Right ventricle myocardium superior (tissue), 1 donor: ENCODE data around the gene IKZF2. TPM values are rescaled to one million over a fixed set of nuclear protein-coding genes. Genes with fewer than 3 reads are reported as not detected.
A peak's percentile ranks its signal among the peaks of the same experiment; 100 is the strongest.

Experiments
- ATAC-seq: fragments of 200-7000 bp; cut with Tn5 transposase; one replicate; pipeline ENCODE4 v1.9.1; 2020; ENCODE audit warnings: mild to moderate bottlenecking; ENCODE audit not compliant: poor library complexity
- DNase-seq: peaks from one replicate; pipeline ENCODE4 v3.0.0-alpha.2; 2020
- intact Hi-C: fragments of 100-400 bp; cut with DNase I; formaldehyde crosslinking; loops from one replicate; pipeline ENCODE4 v1.11.2; 2022
- total RNA-seq: library from RNA; stranded (reverse); fragmentation: NEBNext Ultra II Directional; extraction: Animal tissue kit (Norgen Biotek cat#: 25700); gene quantifications from one replicate; pipeline ENCODE4 v1.2.1, GENCODE V29; 2021
- donor health status: DM: no; HTN: yes; CAD: no; lungs with severe emphysema.

IKZF2 gene
- total RNA-seq, 1 donor from 2014 or later: 4.3 TPM

- no peak for ATAC-seq
- intact Hi-C loops: no loop called here
- DNase-seq: no peak
These were observed 43.1 kb downstream of the IKZF2 start for GRCh38 chr2:213108308-213108707.

- DNase-seq (no peak), ATAC-seq (no peak)
- intact Hi-C loops: no loop called here
These were observed 43.7 kb downstream of the IKZF2 start for GRCh38 chr2:213107728-213108127.

GRCh38 chr2:213105212-213105611, 46.2 kb downstream of the IKZF2 start:
- no peak for DNase-seq
- intact Hi-C loops: no loop called here

GRCh38 chr2:213104903-213105202, 46.6 kb downstream of the IKZF2 start:
- no peak for DNase-seq
- intact Hi-C loops: no loop called here
- ATAC-seq: peak; percentile 33

More at GRCh38 chr2:213105212-213105611, 46.2 kb downstream of the IKZF2 start:
- ATAC-seq: peak; percentile 19

GRCh38 chr2:213104092-213104902, 47.1 kb downstream of the IKZF2 start:
- ATAC-seq: peak; percentile 88
- intact Hi-C loops: no loop called here

GRCh38 chr2:213101692-213102460, 49.5 kb downstream of the IKZF2 start:
- DNase-seq: no peak
- ATAC-seq: no peak
- intact Hi-C loops: no loop called here

More at GRCh38 chr2:213104092-213104902, 47.1 kb downstream of the IKZF2 start:
- DNase-seq: no peak

- ATAC-seq (no peak), DNase-seq (no peak)
- intact Hi-C loops: no loop called here
These were observed 50.3 kb downstream of the IKZF2 start for GRCh38 chr2:213101109-213101508.

GRCh38 chr2:213098612-213099011, 52.8 kb downstream of the IKZF2 start:
- DNase-seq (peak; percentile 48), ATAC-seq (peak; percentile 92)
- intact Hi-C loops: no loop called here

- intact Hi-C loops: no loop called here
- no peak for ATAC-seq
These were observed 59.6 kb downstream of the IKZF2 start for GRCh38 chr2:213091765-213092164.

GRCh38 chr2:213090772-213091171, 60.6 kb downstream of the IKZF2 start:
- intact Hi-C loops: no loop called here
- no peak for ATAC-seq
- no peak for DNase-seq

More at GRCh38 chr2:213091765-213092164, 59.6 kb downstream of the IKZF2 start:
- no peak for DNase-seq

GRCh38 chr2:213089438-213089837, 62.0 kb downstream of the IKZF2 start:
- ATAC-seq: no peak
- no peak for DNase-seq
- intact Hi-C loops: no loop called here

GRCh38 chr2:213087040-213087439, 64.4 kb downstream of the IKZF2 start:
- intact Hi-C loops: no loop called here
- ATAC-seq: no peak
- no peak for DNase-seq

GRCh38 chr2:213086571-213086970, 64.8 kb downstream of the IKZF2 start:
- intact Hi-C loops: no loop called here
- DNase-seq: no peak
- ATAC-seq: peak; percentile 82

- intact Hi-C loops: no loop called here
- no peak for DNase-seq
- ATAC-seq: no peak
These were observed 65.4 kb downstream of the IKZF2 start for GRCh38 chr2:213086050-213086449.

- DNase-seq (no peak), ATAC-seq (no peak)
- intact Hi-C loops: no loop called here
These were observed 65.9 kb downstream of the IKZF2 start for GRCh38 chr2:213085538-213085937.

GRCh38 chr2:213084261-213084660, 67.2 kb downstream of the IKZF2 start:
- intact Hi-C loops: no loop called here
- ATAC-seq: no peak
- DNase-seq: no peak

- ATAC-seq (no peak), DNase-seq (no peak)
- intact Hi-C loops: no loop called here
These were observed 70.3 kb downstream of the IKZF2 start for GRCh38 chr2:213080969-213081617.

GRCh38 chr2:213079756-213080155, 71.7 kb downstream of the IKZF2 start:
- DNase-seq: no peak
- ATAC-seq: no peak
- intact Hi-C loops: no loop called here

GRCh38 chr2:213078686-213079085, 72.7 kb downstream of the IKZF2 start:
- intact Hi-C loops: no loop called here
- no peak for ATAC-seq
- DNase-seq: no peak

- DNase-seq: no peak
- ATAC-seq: no peak
- intact Hi-C loops: no loop called here
These were observed 81.9 kb downstream of the IKZF2 start for GRCh38 chr2:213069531-213069930.
